Left hindlimb (tissue), 1 donor: ENCODE measurements around the gene COX4I2.

Source experiments
- DNase-seq: peaks from one replicate; pipeline ENCODE4 v3.0.0-alpha.2; 2018

COX4I2 gene

GRCh38 chr20:31678389-31679356, 41.0 kb downstream of the COX4I2 start:
- no peak for DNase-seq

- no peak for DNase-seq
Measured at GRCh38 chr20:31679357-31680285, 41.9 kb downstream of the COX4I2 start.

- no peak for DNase-seq
Measured at GRCh38 chr20:31680286-31681127, 42.8 kb downstream of the COX4I2 start.

GRCh38 chr20:31681128-31681727, 43.5 kb downstream of the COX4I2 start:
- DNase-seq, result no peak

GRCh38 chr20:31681769-31682168, 44.1 kb downstream of the COX4I2 start:
- no peak for DNase-seq

GRCh38 chr20:31682352-31682751, 44.6 kb downstream of the COX4I2 start:
- DNase-seq, result no peak

- DNase-seq, result no peak
Measured at GRCh38 chr20:31682927-31683326, 45.2 kb downstream of the COX4I2 start.

GRCh38 chr20:31684153-31685015, 46.7 kb downstream of the COX4I2 start:
- DNase-seq, result no peak

- no peak for DNase-seq
Measured at GRCh38 chr20:31685853-31686643, 48.3 kb downstream of the COX4I2 start.

GRCh38 chr20:31687777-31688176, 50.1 kb downstream of the COX4I2 start:
- no peak for DNase-seq

GRCh38 chr20:31689141-31689540, 51.4 kb downstream of the COX4I2 start:
- no peak for DNase-seq

- no peak for DNase-seq
Measured at GRCh38 chr20:31690124-31690666, 52.5 kb downstream of the COX4I2 start.

- no peak for DNase-seq
Measured at GRCh38 chr20:31691646-31692275, 54.0 kb downstream of the COX4I2 start.

GRCh38 chr20:31693402-31693801, 55.7 kb downstream of the COX4I2 start:
- no peak for DNase-seq

- no peak for DNase-seq
Measured at GRCh38 chr20:31693987-31694661, 56.4 kb downstream of the COX4I2 start.
